HepG2 (cell line): Measurements from ENCODE around the gene ABCC10. TPM values are rescaled to one million over a fixed set of nuclear protein-coding genes. Genes with fewer than 3 reads are reported as not detected.

Source experiments
- HOXA7 ChIP-seq: sonication (generic); formaldehyde crosslinking; IDR thresholded peaks from 2 replicates; pipeline ENCODE4 v1.8.1; 2022; ENCODE audit warnings: mild to moderate bottlenecking, missing genetic modification reagents, moderate library complexity
- IKZF1 ChIP-seq: fragments of 450-650 bp; IDR thresholded peaks from 2 replicates; pipeline ENCODE4 v1.7.1; 2016
- KLF13 ChIP-seq: sonication (generic); formaldehyde crosslinking; IDR thresholded peaks from 2 replicates; pipeline ENCODE4 v1.4.0; 2020; ENCODE audit warnings: mild to moderate bottlenecking, missing genetic modification reagents
- MAZ ChIP-seq, 2 experiments: sonication (generic) in 1 of 2; formaldehyde crosslinking in 1 of 2; IDR thresholded peaks; 2 replicates each; pipeline versions ENCODE4 v1.5.0 to v1.6.1; 2012 to 2020; ENCODE audit warnings: low read depth in 2 of 2, mild to moderate bottlenecking in 2 of 2, borderline replicate concordance in 1 of 2, improper control_type of control experiment in 1 of 2, low read length in 1 of 2, missing genetic modification reagents in 1 of 2, moderate library complexity in 1 of 2
- PAF1 ChIP-seq: IDR thresholded peaks from 2 replicates; pipeline ENCODE4 v1.6.1; 2016; ENCODE audit warnings: missing genetic modification reagents, missing compliant biosample characterization
- PLRG1 ChIP-seq: fragments of 450-650 bp; conservative IDR thresholded peaks from 2 replicates; pipeline ENCODE4 v1.6.1; 2016
- RCOR2 ChIP-seq: IDR thresholded peaks from 2 replicates; pipeline ENCODE4 v1.6.1; 2016; ENCODE audit warnings: missing biosample characterization, missing genetic modification reagents
- SNAI1 ChIP-seq: sonication (generic); formaldehyde crosslinking; IDR thresholded peaks from 2 replicates; pipeline ENCODE4 v1.5.0; 2020; ENCODE audit warnings: mild to moderate bottlenecking, missing genetic modification reagents, borderline replicate concordance
- ZBTB7A ChIP-seq: sonication (generic); formaldehyde crosslinking; IDR thresholded peaks from 2 replicates; pipeline ENCODE4 v1.8.0; 2022; ENCODE audit warnings: mild to moderate bottlenecking, missing genetic modification reagents
- ZNF256 ChIP-seq: sonication (generic); formaldehyde crosslinking; conservative IDR thresholded peaks from 2 replicates; pipeline ENCODE4 v1.4.0; 2020; ENCODE audit warnings: missing genetic modification reagents
- ZNF326 ChIP-seq: sonication (generic); formaldehyde crosslinking; IDR thresholded peaks from 2 replicates; pipeline ENCODE4 v1.4.0; 2020; ENCODE audit warnings: missing genetic modification reagents, borderline replicate concordance
- polyA plus RNA-seq, 8 experiments: library from polyadenylated mRNA; depleted of rRNA in 3 of 8; stranded (reverse) in 7 of 8; unstranded in 1 of 8; fragments of >200 nt; fragmentation: Illumina TruSeq in 4 of 8; extraction: Trizol in 4 of 8; gene quantifications; 2 replicates each; pipeline versions ENCODE4 v1.2.1 to v1.2.3, GENCODE V29; 2011 to 2016; ENCODE audit warnings: low read depth in 4 of 8, missing spikeins in 1 of 8, mixed read lengths in 1 of 8; ENCODE audit not compliant: insufficient read depth in 1 of 8
- total RNA-seq, 5 experiments: library from RNA; depleted of rRNA; stranded (reverse); fragments of >200 nt; fragmentation: Illumina TruSeq; extraction: Trizol; gene quantifications; 2 replicates each; pipeline ENCODE4 v1.2.3, GENCODE V29; 2016; ENCODE audit warnings: low read depth in 1 of 5
- TF ChIP-seq, protein P1 (sequence below): sonication (generic); formaldehyde crosslinking; IDR thresholded peaks from 2 replicates; pipeline ENCODE4 v1.4.0; 2020; ENCODE audit warnings: mild to moderate bottlenecking, missing genetic modification reagents
- TF ChIP-seq, protein P2 (sequence below): sonication (generic); formaldehyde crosslinking; IDR thresholded peaks from 2 replicates; pipeline ENCODE4 v1.4.0; 2020; ENCODE audit warnings: missing genetic modification reagents
- TF ChIP-seq, protein P3 (sequence below): sonication (generic); formaldehyde crosslinking; IDR thresholded peaks from 2 replicates; pipeline ENCODE4 v1.4.0; 2020; ENCODE audit warnings: missing genetic modification reagents, mild to moderate bottlenecking, borderline replicate concordance
- TF ChIP-seq, protein P4 (sequence below): sonication (generic); formaldehyde crosslinking; IDR thresholded peaks from 2 replicates; pipeline ENCODE4 v1.4.0; 2020; ENCODE audit warnings: missing genetic modification reagents, borderline replicate concordance
- TF ChIP-seq, protein P5 (sequence below): sonication (generic); formaldehyde crosslinking; IDR thresholded peaks from 2 replicates; pipeline ENCODE4 v1.4.0; 2020; ENCODE audit warnings: mild to moderate bottlenecking, low read depth, missing genetic modification reagents

Gene ABCC10
- total and polyA plus RNA-seq, 2 of the 13 experiments (the other 11 are each of a cell fraction or from before 2014, with no cell fraction given): 16.0 to 24.3 TPM

DNA sequence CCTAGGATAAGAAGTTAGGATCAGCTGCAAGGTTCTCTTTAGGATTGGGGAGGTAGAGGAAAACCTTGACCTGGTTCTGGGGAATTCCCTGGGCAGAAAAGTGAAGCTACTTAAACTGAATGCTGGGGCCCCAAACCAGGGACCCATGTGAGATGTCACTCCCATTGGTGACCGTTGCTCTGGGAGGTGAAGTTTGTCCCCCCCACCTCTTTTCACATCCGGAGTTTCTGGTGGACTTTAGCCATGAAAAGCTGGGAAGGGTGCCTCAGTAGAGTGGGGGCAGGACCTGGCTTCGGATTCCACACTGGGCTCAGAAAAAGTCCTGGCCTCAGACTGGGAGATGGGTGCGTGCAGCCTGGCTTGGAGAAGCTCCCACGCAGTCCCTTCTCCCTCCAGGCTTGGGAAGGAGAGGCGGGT, 63.2 kb downstream of the ABCC10 start (continued):
- TF ChIP-seq PLRG1 (no peak), KLF13 (CRISPR knock-in tag) (no peak), RCOR2 (peak; percentile 81; the same call in 1 of the 2 replicates), PAF1 (CRISPR knock-in tag) (no peak), ZBTB7A (CRISPR knock-in tag) (no peak), SNAI1 (CRISPR knock-in tag) (no peak), HOXA7 (CRISPR knock-in tag) (no peak), ZNF256 (CRISPR knock-in tag) (no peak), IKZF1 (no peak), ZNF326 (CRISPR knock-in tag) (no peak), MAZ (IDR thresholded peaks at IDR 0.05; ENCODE audit: borderline replicate concordance, low read depth, low read length) (peak; percentile 78; the same call in 1 of the 2 replicates), MAZ (CRISPR knock-in tag; IDR thresholded peaks at IDR 0.05; ENCODE audit: low read depth) (no peak)
- TF ChIP-seq, protein P1, sequence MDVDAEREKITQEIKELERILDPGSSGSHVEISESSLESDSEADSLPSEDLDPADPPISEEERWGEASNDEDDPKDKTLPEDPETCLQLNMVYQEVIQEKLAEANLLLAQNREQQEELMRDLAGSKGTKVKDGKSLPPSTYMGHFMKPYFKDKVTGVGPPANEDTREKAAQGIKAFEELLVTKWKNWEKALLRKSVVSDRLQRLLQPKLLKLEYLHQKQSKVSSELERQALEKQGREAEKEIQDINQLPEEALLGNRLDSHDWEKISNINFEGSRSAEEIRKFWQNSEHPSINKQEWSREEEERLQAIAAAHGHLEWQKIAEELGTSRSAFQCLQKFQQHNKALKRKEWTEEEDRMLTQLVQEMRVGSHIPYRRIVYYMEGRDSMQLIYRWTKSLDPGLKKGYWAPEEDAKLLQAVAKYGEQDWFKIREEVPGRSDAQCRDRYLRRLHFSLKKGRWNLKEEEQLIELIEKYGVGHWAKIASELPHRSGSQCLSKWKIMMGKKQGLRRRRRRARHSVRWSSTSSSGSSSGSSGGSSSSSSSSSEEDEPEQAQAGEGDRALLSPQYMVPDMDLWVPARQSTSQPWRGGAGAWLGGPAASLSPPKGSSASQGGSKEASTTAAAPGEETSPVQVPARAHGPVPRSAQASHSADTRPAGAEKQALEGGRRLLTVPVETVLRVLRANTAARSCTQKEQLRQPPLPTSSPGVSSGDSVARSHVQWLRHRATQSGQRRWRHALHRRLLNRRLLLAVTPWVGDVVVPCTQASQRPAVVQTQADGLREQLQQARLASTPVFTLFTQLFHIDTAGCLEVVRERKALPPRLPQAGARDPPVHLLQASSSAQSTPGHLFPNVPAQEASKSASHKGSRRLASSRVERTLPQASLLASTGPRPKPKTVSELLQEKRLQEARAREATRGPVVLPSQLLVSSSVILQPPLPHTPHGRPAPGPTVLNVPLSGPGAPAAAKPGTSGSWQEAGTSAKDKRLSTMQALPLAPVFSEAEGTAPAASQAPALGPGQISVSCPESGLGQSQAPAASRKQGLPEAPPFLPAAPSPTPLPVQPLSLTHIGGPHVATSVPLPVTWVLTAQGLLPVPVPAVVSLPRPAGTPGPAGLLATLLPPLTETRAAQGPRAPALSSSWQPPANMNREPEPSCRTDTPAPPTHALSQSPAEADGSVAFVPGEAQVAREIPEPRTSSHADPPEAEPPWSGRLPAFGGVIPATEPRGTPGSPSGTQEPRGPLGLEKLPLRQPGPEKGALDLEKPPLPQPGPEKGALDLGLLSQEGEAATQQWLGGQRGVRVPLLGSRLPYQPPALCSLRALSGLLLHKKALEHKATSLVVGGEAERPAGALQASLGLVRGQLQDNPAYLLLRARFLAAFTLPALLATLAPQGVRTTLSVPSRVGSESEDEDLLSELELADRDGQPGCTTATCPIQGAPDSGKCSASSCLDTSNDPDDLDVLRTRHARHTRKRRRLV (CRISPR knock-in tag): no peak
- TF ChIP-seq, protein P2, sequence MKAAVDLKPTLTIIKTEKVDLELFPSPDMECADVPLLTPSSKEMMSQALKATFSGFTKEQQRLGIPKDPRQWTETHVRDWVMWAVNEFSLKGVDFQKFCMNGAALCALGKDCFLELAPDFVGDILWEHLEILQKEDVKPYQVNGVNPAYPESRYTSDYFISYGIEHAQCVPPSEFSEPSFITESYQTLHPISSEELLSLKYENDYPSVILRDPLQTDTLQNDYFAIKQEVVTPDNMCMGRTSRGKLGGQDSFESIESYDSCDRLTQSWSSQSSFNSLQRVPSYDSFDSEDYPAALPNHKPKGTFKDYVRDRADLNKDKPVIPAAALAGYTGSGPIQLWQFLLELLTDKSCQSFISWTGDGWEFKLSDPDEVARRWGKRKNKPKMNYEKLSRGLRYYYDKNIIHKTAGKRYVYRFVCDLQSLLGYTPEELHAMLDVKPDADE (CRISPR knock-in tag): no peak
- TF ChIP-seq, protein P3, sequence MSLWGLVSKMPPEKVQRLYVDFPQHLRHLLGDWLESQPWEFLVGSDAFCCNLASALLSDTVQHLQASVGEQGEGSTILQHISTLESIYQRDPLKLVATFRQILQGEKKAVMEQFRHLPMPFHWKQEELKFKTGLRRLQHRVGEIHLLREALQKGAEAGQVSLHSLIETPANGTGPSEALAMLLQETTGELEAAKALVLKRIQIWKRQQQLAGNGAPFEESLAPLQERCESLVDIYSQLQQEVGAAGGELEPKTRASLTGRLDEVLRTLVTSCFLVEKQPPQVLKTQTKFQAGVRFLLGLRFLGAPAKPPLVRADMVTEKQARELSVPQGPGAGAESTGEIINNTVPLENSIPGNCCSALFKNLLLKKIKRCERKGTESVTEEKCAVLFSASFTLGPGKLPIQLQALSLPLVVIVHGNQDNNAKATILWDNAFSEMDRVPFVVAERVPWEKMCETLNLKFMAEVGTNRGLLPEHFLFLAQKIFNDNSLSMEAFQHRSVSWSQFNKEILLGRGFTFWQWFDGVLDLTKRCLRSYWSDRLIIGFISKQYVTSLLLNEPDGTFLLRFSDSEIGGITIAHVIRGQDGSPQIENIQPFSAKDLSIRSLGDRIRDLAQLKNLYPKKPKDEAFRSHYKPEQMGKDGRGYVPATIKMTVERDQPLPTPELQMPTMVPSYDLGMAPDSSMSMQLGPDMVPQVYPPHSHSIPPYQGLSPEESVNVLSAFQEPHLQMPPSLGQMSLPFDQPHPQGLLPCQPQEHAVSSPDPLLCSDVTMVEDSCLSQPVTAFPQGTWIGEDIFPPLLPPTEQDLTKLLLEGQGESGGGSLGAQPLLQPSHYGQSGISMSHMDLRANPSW (CRISPR knock-in tag): no peak
- TF ChIP-seq, protein P4, sequence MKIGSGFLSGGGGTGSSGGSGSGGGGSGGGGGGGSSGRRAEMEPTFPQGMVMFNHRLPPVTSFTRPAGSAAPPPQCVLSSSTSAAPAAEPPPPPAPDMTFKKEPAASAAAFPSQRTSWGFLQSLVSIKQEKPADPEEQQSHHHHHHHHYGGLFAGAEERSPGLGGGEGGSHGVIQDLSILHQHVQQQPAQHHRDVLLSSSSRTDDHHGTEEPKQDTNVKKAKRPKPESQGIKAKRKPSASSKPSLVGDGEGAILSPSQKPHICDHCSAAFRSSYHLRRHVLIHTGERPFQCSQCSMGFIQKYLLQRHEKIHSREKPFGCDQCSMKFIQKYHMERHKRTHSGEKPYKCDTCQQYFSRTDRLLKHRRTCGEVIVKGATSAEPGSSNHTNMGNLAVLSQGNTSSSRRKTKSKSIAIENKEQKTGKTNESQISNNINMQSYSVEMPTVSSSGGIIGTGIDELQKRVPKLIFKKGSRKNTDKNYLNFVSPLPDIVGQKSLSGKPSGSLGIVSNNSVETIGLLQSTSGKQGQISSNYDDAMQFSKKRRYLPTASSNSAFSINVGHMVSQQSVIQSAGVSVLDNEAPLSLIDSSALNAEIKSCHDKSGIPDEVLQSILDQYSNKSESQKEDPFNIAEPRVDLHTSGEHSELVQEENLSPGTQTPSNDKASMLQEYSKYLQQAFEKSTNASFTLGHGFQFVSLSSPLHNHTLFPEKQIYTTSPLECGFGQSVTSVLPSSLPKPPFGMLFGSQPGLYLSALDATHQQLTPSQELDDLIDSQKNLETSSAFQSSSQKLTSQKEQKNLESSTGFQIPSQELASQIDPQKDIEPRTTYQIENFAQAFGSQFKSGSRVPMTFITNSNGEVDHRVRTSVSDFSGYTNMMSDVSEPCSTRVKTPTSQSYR (CRISPR knock-in tag): peak; percentile 81; the same call in 1 of the 2 replicates
- TF ChIP-seq, protein P5, sequence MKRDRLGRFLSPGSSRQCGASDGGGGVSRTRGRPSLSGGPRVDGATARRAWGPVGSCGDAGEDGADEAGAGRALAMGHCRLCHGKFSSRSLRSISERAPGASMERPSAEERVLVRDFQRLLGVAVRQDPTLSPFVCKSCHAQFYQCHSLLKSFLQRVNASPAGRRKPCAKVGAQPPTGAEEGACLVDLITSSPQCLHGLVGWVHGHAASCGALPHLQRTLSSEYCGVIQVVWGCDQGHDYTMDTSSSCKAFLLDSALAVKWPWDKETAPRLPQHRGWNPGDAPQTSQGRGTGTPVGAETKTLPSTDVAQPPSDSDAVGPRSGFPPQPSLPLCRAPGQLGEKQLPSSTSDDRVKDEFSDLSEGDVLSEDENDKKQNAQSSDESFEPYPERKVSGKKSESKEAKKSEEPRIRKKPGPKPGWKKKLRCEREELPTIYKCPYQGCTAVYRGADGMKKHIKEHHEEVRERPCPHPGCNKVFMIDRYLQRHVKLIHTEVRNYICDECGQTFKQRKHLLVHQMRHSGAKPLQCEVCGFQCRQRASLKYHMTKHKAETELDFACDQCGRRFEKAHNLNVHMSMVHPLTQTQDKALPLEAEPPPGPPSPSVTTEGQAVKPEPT (CRISPR knock-in tag): no peak
